H7 (cell line): ENCODE data around the gene KCNC1. TPM values are rescaled to one million over a fixed set of nuclear protein-coding genes. Genes with fewer than 3 reads are reported as not detected.

Source experiments
- DNase-seq: peaks from one replicate; pipeline ENCODE4 v3.0.0; 2012
- H3K27me3 ChIP-seq: 2 replicates; pipeline ENCODE4 v1.6.0; 2011; ENCODE audit warnings: mild to moderate bottlenecking, low read length; ENCODE audit not compliant: control insufficient read depth, insufficient read depth
- H3K36me3 ChIP-seq: replicated peaks from 2 replicates; pipeline ENCODE4 v1.5.1; 2011; ENCODE audit warnings: low read length; ENCODE audit not compliant: control insufficient read depth, insufficient read depth
- H3K4me3 ChIP-seq: 2 replicates; pipeline ENCODE4 v1.5.1; 2011; ENCODE audit warnings: low read depth, mild to moderate bottlenecking, control low read depth, low read length, moderate library complexity; ENCODE audit not compliant: insufficient read depth
- total RNA-seq: library from RNA; depleted of rRNA; stranded (reverse); fragments of >200 nt; shearing (Covaris generic); gene quantifications from 2 replicates; pipeline ENCODE4 v1.2.3, GENCODE V29; 2014

Gene KCNC1
- total RNA-seq, 1 experiment from 2014 or later = not detected

GRCh38 chr11:17748761-17749721 is 14.5 kb downstream of the KCNC1 start:
- DNase-seq = no peak
- H3K4me3 ChIP-seq = no peak overlapping the region
- no peaks in the 10 kb centered on the region for H3K27me3 ChIP-seq
- H3K36me3 ChIP-seq = no peaks in the 10 kb centered on the region

GRCh38 chr11:17750013-17750800 is 15.6 kb downstream of the KCNC1 start:
- Histone ChIP-seq H3K27me3 (no peaks in the 10 kb centered on the region; the same call in 1 of the 2 replicates), H3K36me3 (no peaks in the 10 kb centered on the region), H3K4me3 (no peak overlapping the region)
- DNase-seq = no peak

- Histone ChIP-seq H3K4me3 (no peak overlapping the region), H3K27me3 (no peaks in the 10 kb centered on the region; the same call in 1 of the 2 replicates), H3K36me3 (no peaks in the 10 kb centered on the region)
- no peak for DNase-seq
These were observed 16.2 kb downstream of the KCNC1 start for GRCh38 chr11:17750801-17751165.

- no peak for DNase-seq
These were observed 17.0 kb downstream of the KCNC1 start for GRCh38 chr11:17751558-17751957.

GRCh38 chr11:17752144-17752543 is 17.6 kb downstream of the KCNC1 start:
- Histone ChIP-seq H3K36me3 (no peaks in the 10 kb centered on the region), H3K27me3 (peaks cover 2% of the 10 kb centered on the region; the same call in 1 of the 2 replicates), H3K4me3 (no peak overlapping the region)
- DNase-seq = no peak

More at GRCh38 chr11:17751558-17751957, 17.0 kb downstream of the KCNC1 start:
- H3K36me3 ChIP-seq = no peaks in the 10 kb centered on the region
- H3K4me3 ChIP-seq = no peak overlapping the region
- H3K27me3 ChIP-seq = peaks cover 2% of the 10 kb centered on the region; the same call in 1 of the 2 replicates

- Histone ChIP-seq H3K27me3 (peaks cover 2% of the 10 kb centered on the region; the same call in 1 of the 2 replicates), H3K4me3 (no peak overlapping the region), H3K36me3 (no peaks in the 10 kb centered on the region)
- no peak for DNase-seq
These were observed 18.6 kb downstream of the KCNC1 start for GRCh38 chr11:17753153-17753552.

GRCh38 chr11:17753641-17754040 is 19.1 kb downstream of the KCNC1 start:
- Histone ChIP-seq H3K4me3 (no peak overlapping the region), H3K36me3 (no peaks in the 10 kb centered on the region), H3K27me3 (peaks cover 2% of the 10 kb centered on the region; the same call in 1 of the 2 replicates)
- no peak for DNase-seq

GRCh38 chr11:17755891-17756290 is 21.3 kb downstream of the KCNC1 start:
- Histone ChIP-seq H3K4me3 (no peak overlapping the region), H3K27me3 (peaks cover 2% of the 10 kb centered on the region; the same call in 1 of the 2 replicates), H3K36me3 (no peaks in the 10 kb centered on the region)
- no peak for DNase-seq

- peak; percentile 94 for DNase-seq
- H3K4me3 ChIP-seq = no peak overlapping the region
- peaks cover 2% of the 10 kb centered on the region; the same call in 1 of the 2 replicates for H3K27me3 ChIP-seq
- H3K36me3 ChIP-seq = no peaks in the 10 kb centered on the region
These were observed 25.8 kb downstream of the KCNC1 start for GRCh38 chr11:17760102-17761029.

GRCh38 chr11:17762309-17762974 is 27.9 kb downstream of the KCNC1 start:
- Histone ChIP-seq H3K4me3 (no peak overlapping the region), H3K27me3 (no peaks in the 10 kb centered on the region)

GRCh38 chr11:17763244-17763643 is 28.7 kb downstream of the KCNC1 start:
- Histone ChIP-seq H3K36me3 (no peaks in the 10 kb centered on the region), H3K4me3 (no peak overlapping the region), H3K27me3 (no peaks in the 10 kb centered on the region)
- no peak for DNase-seq

More at GRCh38 chr11:17762309-17762974, 27.9 kb downstream of the KCNC1 start:
- H3K36me3 ChIP-seq = no peaks in the 10 kb centered on the region
- no peak for DNase-seq

- no peak overlapping the region for H3K4me3 ChIP-seq
- H3K36me3 ChIP-seq = no peaks in the 10 kb centered on the region
These were observed 29.1 kb downstream of the KCNC1 start for GRCh38 chr11:17763703-17764102.

GRCh38 chr11:17764446-17765218 is 30.1 kb downstream of the KCNC1 start:
- H3K27me3 ChIP-seq = no peaks in the 10 kb centered on the region
- no peak for DNase-seq
- no peak overlapping the region for H3K4me3 ChIP-seq
- no peaks in the 10 kb centered on the region for H3K36me3 ChIP-seq

More at GRCh38 chr11:17763703-17764102, 29.1 kb downstream of the KCNC1 start:
- no peaks in the 10 kb centered on the region for H3K27me3 ChIP-seq
- no peak for DNase-seq
